Stimulated activated CD8-positive, alpha-beta memory T cell treated with anti-CD3 and anti-CD28 coated beads, Interleukin-12 subunit alpha, Interleukin-12 subunit beta, amount 100 ng/mL, for 1 hour (primary cell): ENCODE data around the gene ERMP1.
A peak's percentile ranks its signal among the peaks of the same experiment; 100 is the strongest.
"Not testable (repeated sequence)": the region's sequence is repeated elsewhere in the genome, so short reads cannot be mapped to it uniquely, and the experiment has no call there.

Experiments used
- DNase-seq: peaks from one replicate; pipeline ENCODE4 v3.0.0-alpha.2; 2020; ENCODE audit warnings: low read depth

The ERMP1 gene, protein sequence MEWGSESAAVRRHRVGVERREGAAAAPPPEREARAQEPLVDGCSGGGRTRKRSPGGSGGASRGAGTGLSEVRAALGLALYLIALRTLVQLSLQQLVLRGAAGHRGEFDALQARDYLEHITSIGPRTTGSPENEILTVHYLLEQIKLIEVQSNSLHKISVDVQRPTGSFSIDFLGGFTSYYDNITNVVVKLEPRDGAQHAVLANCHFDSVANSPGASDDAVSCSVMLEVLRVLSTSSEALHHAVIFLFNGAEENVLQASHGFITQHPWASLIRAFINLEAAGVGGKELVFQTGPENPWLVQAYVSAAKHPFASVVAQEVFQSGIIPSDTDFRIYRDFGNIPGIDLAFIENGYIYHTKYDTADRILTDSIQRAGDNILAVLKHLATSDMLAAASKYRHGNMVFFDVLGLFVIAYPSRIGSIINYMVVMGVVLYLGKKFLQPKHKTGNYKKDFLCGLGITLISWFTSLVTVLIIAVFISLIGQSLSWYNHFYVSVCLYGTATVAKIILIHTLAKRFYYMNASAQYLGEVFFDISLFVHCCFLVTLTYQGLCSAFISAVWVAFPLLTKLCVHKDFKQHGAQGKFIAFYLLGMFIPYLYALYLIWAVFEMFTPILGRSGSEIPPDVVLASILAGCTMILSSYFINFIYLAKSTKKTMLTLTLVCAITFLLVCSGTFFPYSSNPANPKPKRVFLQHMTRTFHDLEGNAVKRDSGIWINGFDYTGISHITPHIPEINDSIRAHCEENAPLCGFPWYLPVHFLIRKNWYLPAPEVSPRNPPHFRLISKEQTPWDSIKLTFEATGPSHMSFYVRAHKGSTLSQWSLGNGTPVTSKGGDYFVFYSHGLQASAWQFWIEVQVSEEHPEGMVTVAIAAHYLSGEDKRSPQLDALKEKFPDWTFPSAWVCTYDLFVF

DNA sequence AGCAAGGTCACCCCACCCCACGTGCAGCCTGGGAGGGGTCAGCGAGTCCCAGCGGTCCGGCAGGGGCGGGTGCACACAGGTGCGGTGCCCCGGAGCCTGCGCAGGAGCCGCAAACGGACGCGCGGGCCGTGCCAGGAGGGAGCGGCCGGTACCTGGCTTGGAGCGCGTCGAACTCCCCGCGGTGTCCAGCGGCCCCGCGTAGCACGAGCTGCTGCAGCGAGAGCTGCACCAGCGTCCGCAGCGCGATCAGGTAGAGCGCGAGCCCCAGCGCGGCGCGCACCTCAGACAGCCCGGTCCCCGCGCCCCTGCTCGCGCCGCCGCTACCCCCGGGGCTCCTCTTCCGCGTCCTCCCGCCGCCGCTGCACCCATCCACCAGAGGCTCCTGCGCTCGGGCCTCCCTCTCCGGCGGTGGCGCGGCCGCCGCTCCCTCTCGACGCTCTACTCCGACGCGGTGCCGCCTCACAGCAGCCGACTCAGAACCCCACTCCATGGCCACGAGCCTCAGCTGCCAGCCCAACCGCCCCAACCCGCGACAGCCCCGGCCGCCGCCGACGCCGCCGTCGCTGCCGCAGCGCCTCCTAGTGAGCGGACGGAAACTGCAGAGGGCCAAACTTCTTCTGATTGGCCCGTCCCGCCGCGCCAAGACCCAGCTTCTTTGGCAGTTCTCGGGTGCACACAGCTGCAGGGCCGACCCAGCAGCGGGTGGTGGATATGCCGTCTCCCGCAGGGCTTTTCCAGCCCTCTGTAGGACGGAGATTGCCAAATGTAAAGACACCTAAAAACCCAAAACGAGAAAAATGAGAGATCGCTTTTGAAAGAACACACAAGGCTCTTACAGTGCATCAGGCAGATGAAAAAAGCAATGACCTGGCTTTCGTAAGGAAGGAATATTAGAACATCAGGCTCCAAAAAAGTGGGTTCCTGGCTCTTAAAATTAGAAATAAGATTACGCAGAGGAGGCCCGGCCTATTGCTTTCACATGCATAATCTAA lies at the start of gene ERMP1:
Gene ERMP1 (minus strand): TSS at position 580 of the 992 bp plus-strand sequence. CDS start 90 bp downstream, at position 490.
- peak; percentile 77 for DNase-seq

- not testable (repeated sequence) for DNase-seq
These were observed 49.5 kb upstream of the ERMP1 start for GRCh38 chr9:5882244-5883012.

DNA sequence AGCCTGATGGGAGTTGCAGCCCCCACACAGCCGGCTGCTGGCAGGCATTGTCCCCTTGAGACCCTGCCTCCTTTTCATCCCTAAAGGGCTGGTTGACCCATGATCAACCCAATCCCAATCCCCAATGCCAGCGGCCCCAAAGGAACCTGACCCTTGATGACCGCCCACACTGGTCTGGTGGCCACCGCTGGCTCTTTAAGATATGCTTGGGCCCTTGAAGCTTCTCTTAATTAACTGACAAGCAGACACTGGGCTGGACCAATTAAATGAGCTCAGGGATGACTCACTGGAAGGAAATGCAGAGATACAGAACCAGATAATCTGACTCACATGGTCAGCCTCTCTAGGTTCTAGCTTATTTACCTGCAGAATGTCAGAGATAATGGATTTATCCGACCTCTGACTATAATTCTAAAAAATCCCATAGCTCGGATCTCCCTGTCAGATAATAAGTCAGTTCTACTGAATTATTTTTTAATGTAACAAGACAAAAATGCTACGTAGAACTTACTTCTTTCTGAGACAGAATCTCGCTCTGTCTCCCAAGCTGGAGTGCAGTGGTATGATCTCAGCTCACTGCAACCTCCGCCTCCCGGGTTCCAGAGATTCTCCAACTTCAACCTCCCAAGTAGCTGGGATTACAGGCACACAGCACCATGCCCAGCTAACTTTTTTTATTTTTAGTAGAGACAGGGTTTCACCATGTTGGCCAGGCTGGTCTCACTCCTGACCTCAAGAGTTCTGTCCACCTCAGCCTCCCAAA lies 46.7 kb upstream of the ERMP1 start:
- no peak for DNase-seq

GRCh38 chr9:5876711-5877110 lies 43.8 kb upstream of the ERMP1 start:
- DNase-seq = no peak

GRCh38 chr9:5876026-5876425 lies 43.1 kb upstream of the ERMP1 start:
- no peak for DNase-seq

DNA sequence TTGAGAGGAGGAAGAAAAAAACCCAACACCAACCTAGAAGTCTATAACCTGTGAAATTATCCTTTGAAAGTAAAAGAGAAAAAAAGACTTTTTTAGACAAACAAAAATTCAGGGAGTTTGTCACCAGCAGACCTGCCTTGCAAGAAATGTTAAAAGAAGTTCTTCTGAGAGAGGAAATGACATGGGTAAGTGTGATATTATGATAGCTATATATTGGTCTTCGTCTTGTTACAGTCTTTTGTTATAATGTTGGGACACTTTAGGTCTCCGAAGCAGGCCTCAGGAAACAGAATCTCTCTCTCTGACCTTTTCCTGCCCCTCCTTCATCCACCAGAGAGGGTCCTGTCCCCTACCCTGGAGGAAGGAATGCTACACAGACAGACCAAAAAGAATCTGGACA lies 41.1 kb upstream of the ERMP1 start:
- DNase-seq = no peak

GRCh38 chr9:5873439-5873838 lies 40.5 kb upstream of the ERMP1 start:
- no peak for DNase-seq

- DNase-seq = no peak
These were observed 39.6 kb upstream of the ERMP1 start for GRCh38 chr9:5872511-5872910.

DNA sequence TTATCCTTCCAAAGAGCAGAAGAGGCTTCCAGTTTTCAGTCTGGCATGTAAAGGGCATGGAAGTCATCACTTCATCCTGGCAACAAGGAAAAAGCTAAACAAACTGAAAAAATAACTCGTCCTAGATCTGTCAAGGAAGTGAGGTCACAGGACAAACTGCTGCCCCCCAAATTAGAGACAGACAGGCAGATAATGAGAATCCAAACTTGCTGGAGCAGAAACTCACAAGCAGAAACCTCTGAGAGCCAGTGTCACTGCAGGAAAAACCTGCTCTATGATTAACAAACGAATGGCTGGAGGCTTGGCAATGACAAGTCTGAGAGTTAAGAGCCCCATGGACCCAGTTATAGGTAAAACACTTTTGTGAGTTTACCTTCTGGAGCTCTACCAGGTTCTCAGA lies 38.9 kb upstream of the ERMP1 start:
- no peak for DNase-seq

GRCh38 chr9:5870691-5871090 lies 37.8 kb upstream of the ERMP1 start:
- DNase-seq = no peak

- no peak for DNase-seq
These were observed 37.1 kb upstream of the ERMP1 start for GRCh38 chr9:5870020-5870339.

DNA sequence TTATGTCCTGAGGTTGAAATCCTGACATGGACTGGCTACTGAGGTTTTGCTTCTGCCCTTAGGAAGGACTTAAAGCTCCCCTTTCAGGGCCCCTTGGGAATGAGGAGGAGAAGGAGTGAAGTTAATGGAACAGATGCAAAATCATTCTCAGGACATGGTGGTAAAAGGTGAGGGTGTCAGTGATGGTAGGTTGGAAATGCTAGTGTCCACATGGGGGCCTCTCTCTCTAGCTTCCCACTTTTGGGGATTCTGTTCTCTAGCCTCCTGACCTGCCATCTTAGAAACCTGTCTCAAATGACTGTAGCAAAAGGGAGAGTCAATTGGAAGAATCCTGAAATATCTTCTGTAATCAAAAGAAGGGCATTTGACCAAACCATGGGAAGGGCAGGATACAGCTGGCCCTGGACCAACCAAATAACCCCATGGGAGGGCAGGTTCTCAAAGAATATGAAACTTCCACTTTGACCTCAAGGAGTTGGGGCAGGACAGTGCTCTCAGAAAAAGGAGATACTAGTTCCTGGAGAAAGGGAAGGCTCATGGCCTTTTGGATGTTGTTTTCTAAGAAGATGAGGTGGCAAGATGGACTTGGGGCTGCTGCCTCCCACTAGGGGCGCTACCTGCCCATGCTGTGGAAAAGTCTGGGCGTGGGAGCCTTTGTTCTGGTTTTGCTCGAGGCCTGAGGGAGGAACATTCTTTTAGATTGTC lies 36.5 kb upstream of the ERMP1 start:
- DNase-seq = no peak

DNA sequence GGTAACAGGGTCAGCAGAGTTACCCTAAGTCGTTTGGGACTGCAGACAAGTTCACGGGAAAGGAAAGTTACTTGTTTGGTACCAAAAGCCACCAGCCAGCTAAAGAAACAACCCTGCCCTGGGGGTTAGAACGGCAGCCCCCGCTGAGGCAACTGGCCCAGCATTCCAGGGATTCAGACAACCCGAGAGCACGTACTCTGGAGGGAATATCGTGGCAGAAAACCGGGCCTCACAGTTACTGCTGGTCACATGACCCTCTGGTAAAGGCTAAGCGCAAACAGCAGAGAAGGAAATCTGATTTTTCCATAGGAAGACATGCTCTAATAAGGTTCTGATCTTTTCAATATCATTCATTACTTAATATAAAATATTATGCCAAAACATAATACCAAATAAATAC lies 35.3 kb upstream of the ERMP1 start:
- no peak for DNase-seq

DNA sequence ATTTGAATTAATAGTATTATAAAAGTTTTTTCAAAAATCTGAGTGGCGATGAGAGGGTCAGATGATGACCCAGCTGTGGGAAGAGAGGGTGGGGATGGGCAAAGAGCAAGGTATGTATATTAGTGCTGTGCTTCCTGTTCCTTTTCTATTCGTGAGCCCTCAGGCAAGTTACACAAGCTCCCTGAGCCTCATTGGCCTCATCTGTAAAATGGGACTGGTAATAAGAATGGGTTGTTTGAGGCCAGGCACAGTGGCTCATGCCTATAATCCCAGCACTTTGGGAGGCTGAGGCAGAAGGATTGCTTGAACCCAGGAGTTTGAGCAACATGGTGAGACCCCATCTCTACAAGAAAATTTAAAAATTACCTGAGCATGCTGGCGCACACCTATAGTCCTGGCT lies 33.8 kb upstream of the ERMP1 start:
- DNase-seq = no peak

- no peak for DNase-seq
These were observed 33.4 kb upstream of the ERMP1 start for GRCh38 chr9:5866272-5866671.

GRCh38 chr9:5864446-5864845 lies 31.5 kb upstream of the ERMP1 start:
- DNase-seq = no peak

GRCh38 chr9:5863092-5863746 lies 30.3 kb upstream of the ERMP1 start:
- DNase-seq = no peak

GRCh38 chr9:5858833-5859232 lies 25.9 kb upstream of the ERMP1 start:
- DNase-seq = no peak

DNA sequence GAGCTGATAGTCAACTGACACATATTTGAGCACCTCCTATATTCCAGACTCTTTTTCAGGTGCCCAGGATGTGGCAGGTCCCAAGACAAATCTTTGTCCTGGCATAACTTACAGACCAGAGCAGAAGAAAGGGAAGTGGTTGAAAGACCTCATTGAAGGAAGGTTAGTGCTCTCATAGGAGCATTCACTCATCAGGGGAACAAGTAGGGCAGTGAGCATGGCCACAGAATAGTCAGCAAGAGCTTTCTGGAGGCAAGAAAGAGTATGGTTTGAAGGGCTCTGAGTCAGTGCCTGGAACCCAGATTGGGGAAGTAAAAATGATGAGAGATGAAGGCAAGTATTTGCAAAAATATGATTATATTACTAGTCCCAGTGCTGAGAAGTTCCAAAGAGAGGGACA lies 25.0 kb upstream of the ERMP1 start:
- DNase-seq = no peak
